ENCODE results near the gene EFCAB11. TPM values are rescaled to one million over a fixed set of nuclear protein-coding genes. Genes with fewer than 3 reads are reported as not detected.

The EFCAB11 gene
- total and polyA plus RNA-seq, 9 of the 15 experiments (the other 6 are each of a cell fraction or from before 2014, with no cell fraction given) = 13.4 to 37.9 (median 17.4) TPM

DNA sequence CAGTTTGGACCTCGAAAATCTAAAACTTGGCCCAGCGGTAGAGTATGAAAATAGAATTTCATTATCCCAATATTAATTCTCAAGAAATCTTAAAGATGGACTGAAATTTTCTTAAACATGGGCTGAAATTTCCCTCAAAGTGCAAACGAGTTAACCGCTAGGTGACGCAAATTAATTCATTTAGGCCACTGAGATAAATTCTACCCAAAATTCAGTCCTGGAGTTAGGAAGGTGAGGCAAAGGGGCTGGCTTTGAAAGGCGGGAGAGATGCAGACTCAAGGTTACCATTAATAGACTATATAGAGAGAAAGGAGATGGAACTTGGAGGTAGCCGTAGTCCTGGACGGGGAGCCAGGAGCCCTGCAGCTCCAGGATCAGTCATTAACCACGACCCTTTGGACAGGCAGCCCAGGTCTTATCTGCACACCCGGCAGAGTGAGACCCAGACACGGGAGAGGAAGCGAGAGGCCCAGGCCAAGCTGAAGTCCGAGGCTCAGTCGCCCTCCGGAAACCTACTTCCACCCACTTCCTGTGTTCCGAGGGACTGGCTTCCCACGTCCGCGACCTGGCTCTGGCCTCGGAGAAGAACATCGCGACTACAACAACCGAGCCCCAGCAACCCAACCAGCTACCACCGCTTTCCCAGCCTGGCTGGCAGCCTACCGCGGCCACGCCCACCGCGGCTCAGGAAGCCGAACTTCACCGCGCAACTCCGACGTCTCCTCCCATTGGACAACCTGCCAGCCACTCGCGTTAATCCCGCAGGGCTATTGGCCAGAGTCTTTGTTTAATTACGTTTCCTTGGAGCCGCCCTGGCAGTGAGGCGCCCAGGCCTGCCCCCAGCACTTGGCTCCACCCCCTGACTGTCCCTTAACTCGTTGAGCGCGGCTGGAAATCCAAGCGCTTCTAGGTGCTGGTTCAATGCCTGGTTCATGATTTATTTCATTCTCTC, at the start of gene EFCAB11 (continued):
- TF ChIP-seq SUPT5H (IDR thresholded peaks at IDR 0.05) = peak; percentile 83
- TF ChIP-seq IRF2 (CRISPR knock-in tag; IDR thresholded peaks at IDR 0.05) = no peak
- TF ChIP-seq RBM25 (IDR thresholded peaks at IDR 0.05; ENCODE audit: low read depth, low read length, severe bottlenecking) = peak; percentile 68
- TF ChIP-seq NFIC (IDR thresholded peaks at IDR 0.05) = peak; percentile 63
- no peak for TF ChIP-seq ZNF23 (CRISPR knock-in tag; IDR thresholded peaks at IDR 0.05)
- TF ChIP-seq POLR2H (tag; IDR thresholded peaks at IDR 0.05; ENCODE audit: low read depth) = peak; percentile 45; the same call in 1 of the 2 replicates
- TF ChIP-seq ZNF431 (CRISPR knock-in tag; IDR thresholded peaks at IDR 0.05) = no peak
- peak; percentile 50 for TF ChIP-seq NFYB (IDR thresholded peaks at IDR 0.05; ENCODE audit: extremely low read depth, insufficient read length)
- TF ChIP-seq, protein P1, sequence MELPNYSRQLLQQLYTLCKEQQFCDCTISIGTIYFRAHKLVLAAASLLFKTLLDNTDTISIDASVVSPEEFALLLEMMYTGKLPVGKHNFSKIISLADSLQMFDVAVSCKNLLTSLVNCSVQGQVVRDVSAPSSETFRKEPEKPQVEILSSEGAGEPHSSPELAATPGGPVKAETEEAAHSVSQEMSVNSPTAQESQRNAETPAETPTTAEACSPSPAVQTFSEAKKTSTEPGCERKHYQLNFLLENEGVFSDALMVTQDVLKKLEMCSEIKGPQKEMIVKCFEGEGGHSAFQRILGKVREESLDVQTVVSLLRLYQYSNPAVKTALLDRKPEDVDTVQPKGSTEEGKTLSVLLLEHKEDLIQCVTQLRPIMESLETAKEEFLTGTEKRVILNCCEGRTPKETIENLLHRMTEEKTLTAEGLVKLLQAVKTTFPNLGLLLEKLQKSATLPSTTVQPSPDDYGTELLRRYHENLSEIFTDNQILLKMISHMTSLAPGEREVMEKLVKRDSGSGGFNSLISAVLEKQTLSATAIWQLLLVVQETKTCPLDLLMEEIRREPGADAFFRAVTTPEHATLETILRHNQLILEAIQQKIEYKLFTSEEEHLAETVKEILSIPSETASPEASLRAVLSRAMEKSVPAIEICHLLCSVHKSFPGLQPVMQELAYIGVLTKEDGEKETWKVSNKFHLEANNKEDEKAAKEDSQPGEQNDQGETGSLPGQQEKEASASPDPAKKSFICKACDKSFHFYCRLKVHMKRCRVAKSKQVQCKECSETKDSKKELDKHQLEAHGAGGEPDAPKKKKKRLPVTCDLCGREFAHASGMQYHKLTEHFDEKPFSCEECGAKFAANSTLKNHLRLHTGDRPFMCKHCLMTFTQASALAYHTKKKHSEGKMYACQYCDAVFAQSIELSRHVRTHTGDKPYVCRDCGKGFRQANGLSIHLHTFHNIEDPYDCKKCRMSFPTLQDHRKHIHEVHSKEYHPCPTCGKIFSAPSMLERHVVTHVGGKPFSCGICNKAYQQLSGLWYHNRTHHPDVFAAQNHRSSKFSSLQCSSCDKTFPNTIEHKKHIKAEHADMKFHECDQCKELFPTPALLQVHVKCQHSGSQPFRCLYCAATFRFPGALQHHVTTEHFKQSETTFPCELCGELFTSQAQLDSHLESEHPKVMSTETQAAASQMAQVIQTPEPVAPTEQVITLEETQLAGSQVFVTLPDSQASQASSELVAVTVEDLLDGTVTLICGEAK (IDR thresholded peaks at IDR 0.05) = peak; percentile 80
- TF ChIP-seq, protein P1 (CRISPR knock-in tag; IDR thresholded peaks at IDR 0.05) = no peak
- TF ChIP-seq, protein P2, sequence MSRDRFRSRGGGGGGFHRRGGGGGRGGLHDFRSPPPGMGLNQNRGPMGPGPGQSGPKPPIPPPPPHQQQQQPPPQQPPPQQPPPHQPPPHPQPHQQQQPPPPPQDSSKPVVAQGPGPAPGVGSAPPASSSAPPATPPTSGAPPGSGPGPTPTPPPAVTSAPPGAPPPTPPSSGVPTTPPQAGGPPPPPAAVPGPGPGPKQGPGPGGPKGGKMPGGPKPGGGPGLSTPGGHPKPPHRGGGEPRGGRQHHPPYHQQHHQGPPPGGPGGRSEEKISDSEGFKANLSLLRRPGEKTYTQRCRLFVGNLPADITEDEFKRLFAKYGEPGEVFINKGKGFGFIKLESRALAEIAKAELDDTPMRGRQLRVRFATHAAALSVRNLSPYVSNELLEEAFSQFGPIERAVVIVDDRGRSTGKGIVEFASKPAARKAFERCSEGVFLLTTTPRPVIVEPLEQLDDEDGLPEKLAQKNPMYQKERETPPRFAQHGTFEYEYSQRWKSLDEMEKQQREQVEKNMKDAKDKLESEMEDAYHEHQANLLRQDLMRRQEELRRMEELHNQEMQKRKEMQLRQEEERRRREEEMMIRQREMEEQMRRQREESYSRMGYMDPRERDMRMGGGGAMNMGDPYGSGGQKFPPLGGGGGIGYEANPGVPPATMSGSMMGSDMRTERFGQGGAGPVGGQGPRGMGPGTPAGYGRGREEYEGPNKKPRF (IDR thresholded peaks at IDR 0.05; ENCODE audit: low read depth, low read length) = no peak
- TF ChIP-seq ZC3H4 (CRISPR knock-in tag; IDR thresholded peaks at IDR 0.05; ENCODE audit: borderline replicate concordance) = no peak
- TF ChIP-seq EP400 (IDR thresholded peaks at IDR 0.05) = peak; percentile 66
- TF ChIP-seq ZC3H8 (IDR thresholded peaks at IDR 0.05) = no peak
- no peak for TF ChIP-seq XRCC4 (IDR thresholded peaks at IDR 0.05; ENCODE audit: extremely low read depth, insufficient read depth, insufficient read length)
- TF ChIP-seq BDP1 (IDR thresholded peaks at IDR 0.05; ENCODE audit: insufficient read depth, insufficient read length) = no peak
- no peak for TF ChIP-seq ZNF282 (CRISPR knock-in tag; IDR thresholded peaks at IDR 0.05)
- TF ChIP-seq TAF9B (IDR thresholded peaks at IDR 0.05; ENCODE audit: partially characterized antibody) = peak; percentile 53
